Sigmoid colon (tissue), 7 donors: ENCODE results near the gene CHMP1A. TPM values are rescaled to one million over a fixed set of nuclear protein-coding genes. Genes with fewer than 3 reads are reported as not detected.

Experiments used
- DNase-seq: peaks from one replicate; pipeline ENCODE4 v3.0.0-alpha.2; 2019
- H3K27ac ChIP-seq, 4 donors: fragments of 200-600 bp; sonication (generic); one replicate each; pipeline ENCODE4 v1.5.1; 2016 to 2019; ENCODE audit warnings: mild to moderate bottlenecking in 1 of 4
- H3K27me3 ChIP-seq, 3 donors: fragments of 200-600 bp; sonication (generic); one replicate each; pipeline ENCODE4 v1.5.1; 2019; ENCODE audit warnings: mild to moderate bottlenecking in 1 of 3
- H3K36me3 ChIP-seq, 4 donors: fragments of 200-600 bp; sonication (generic); one replicate each; pipeline ENCODE4 v1.5.1; 2016 to 2019
- H3K4me1 ChIP-seq, 4 donors: fragments of 200-600 bp; sonication (generic); one replicate each; pipeline ENCODE4 v1.5.1; 2017 to 2019
- H3K4me3 ChIP-seq, 4 donors: fragments of 200-600 bp; sonication (generic); one replicate each; pipeline ENCODE4 v1.5.1; 2017 to 2019; ENCODE audit warnings: mild to moderate bottlenecking in 2 of 4, moderate library complexity in 1 of 4
- H3K9me3 ChIP-seq, 4 donors: fragments of 200-600 bp in 3 of 4; sonication (generic) in 3 of 4; one replicate each; pipeline versions ENCODE4 v1.5.1 to v1.6.1; 2013 to 2019
- CTCF ChIP-seq, 4 experiments: fragments of 450-650 bp in 3 of 4; fragments of 200-600 bp in 1 of 4; IDR thresholded peaks; one replicate each; pipeline ENCODE4 v1.5.1; 2016 to 2019; ENCODE audit warnings: antibody characterized with exemption in 4 of 4, mild to moderate bottlenecking in 3 of 4, moderate library complexity in 2 of 4
- EP300 ChIP-seq, 4 donors: sonication (generic); formaldehyde crosslinking; IDR thresholded peaks; one replicate each; pipeline ENCODE4 v1.6.1; 2017; ENCODE audit warnings: antibody characterized with exemption in 4 of 4
- POLR2A ChIP-seq, 2 donors: fragments of 450-650 bp; IDR thresholded peaks; one replicate each; pipeline ENCODE4 v1.6.1; 2016; ENCODE audit warnings: antibody characterized with exemption in 2 of 2, mild to moderate bottlenecking in 2 of 2, moderate library complexity in 2 of 2
- POLR2AphosphoS5 ChIP-seq, 4 donors: sonication (generic); formaldehyde crosslinking; IDR thresholded peaks; one replicate each; pipeline ENCODE4 v1.6.1; 2017; ENCODE audit warnings: antibody characterized with exemption in 4 of 4
- WGBS, 2 donors: extraction: QIAGEN DNeasy Blood & Tissue Kit; methylation state at CpG; one replicate each; pipeline ENCODE4 v1.1.7; 2013; 5-methylcytosine and 5-hydroxymethylcytosine counted together
- intact Hi-C: fragments of 100-400 bp; cut with DNase I; formaldehyde crosslinking; loops from one replicate; pipeline ENCODE4 v1.15.1; 2023
- polyA plus RNA-seq, 3 donors: library from polyadenylated mRNA; stranded (reverse); fragments of 200-250 nt; gene quantifications; one replicate each; pipeline ENCODE4 v1.2.3, GENCODE V29; 2013
- total RNA-seq, 4 donors: library from RNA; depleted of rRNA; stranded (reverse); fragments of >200 nt; gene quantifications; one replicate each; pipeline ENCODE4 v1.1.0, GENCODE V29; 2016
- donor health status: healthy with polysubstance abuse.
- donor health status: Bipolar disorder and iron deficiency.
- donor health status: healthy.

CHMP1A gene
- total and polyA plus RNA-seq, 7 donors = 42.8 to 157 (median 75.9) TPM

GRCh38 chr16:89620406-89620841 is 37.1 kb downstream of the CHMP1A start:
- Histone ChIP-seq H3K36me3 (no peaks in the 10 kb centered on the region), H3K4me1 (peaks cover 0 to 5% (median 0%) of the 10 kb centered on the region in 4 donors), H3K4me3 (no peak overlapping the region), H3K27me3 (peaks cover 5 to 75% (median 15%) of the 10 kb centered on the region in 3 donors), H3K9me3 (no peaks in the 10 kb centered on the region), H3K27ac (no peak overlapping the region)
- WGBS, 2 donors = 84 to 86% methylated on average over 16 of the region's 16 CpGs
- DNase-seq = no peak
- TF ChIP-seq POLR2A (IDR thresholded peaks at IDR 0.05) = no peak
- intact Hi-C loops = no loop called here

GRCh38 chr16:89619840-89620239 is 37.7 kb downstream of the CHMP1A start:
- Histone ChIP-seq H3K36me3 (no peaks in the 10 kb centered on the region), H3K4me1 (peaks cover 0 to 5% (median 0%) of the 10 kb centered on the region in 4 donors), H3K27ac (no peak overlapping the region), H3K4me3 (no peak overlapping the region), H3K27me3 (peaks cover 10 to 75% (median 20%) of the 10 kb centered on the region in 3 donors), H3K9me3 (no peaks in the 10 kb centered on the region)
- TF ChIP-seq POLR2AphosphoS5 (IDR thresholded peaks at IDR 0.05) (no peak), POLR2A (IDR thresholded peaks at IDR 0.05) (no peak), EP300 (IDR thresholded peaks at IDR 0.05) (no peak), CTCF (IDR thresholded peaks at IDR 0.05) (no peak)
- WGBS, 2 donors = 68 to 74% methylated on average over 12 of the region's 12 CpGs
- intact Hi-C loops = no loop called here
- DNase-seq = no peak

- intact Hi-C loops = no loop called here
- H3K36me3 ChIP-seq = no peaks in the 10 kb centered on the region
- no peak for DNase-seq
- no peak for TF ChIP-seq POLR2A (IDR thresholded peaks at IDR 0.05)
- no peak for TF ChIP-seq POLR2AphosphoS5 (IDR thresholded peaks at IDR 0.05)
- TF ChIP-seq EP300 (IDR thresholded peaks at IDR 0.05) = no peak
- TF ChIP-seq CTCF (IDR thresholded peaks at IDR 0.05) = no peak
- no peak overlapping the region for H3K4me3 ChIP-seq
- H3K27me3 ChIP-seq = peaks cover 10 to 79% (median 22%) of the 10 kb centered on the region in 3 donors
- no peaks in the 10 kb centered on the region for H3K9me3 ChIP-seq
- no peak overlapping the region for H3K27ac ChIP-seq
- no peaks in the 10 kb centered on the region for H3K4me1 ChIP-seq
- 50 to 67% methylated on average over 16 of the region's 16 CpGs for WGBS, 2 donors
These were observed 39.2 kb downstream of the CHMP1A start for GRCh38 chr16:89618109-89618998.

GRCh38 chr16:89617036-89617435 is 40.5 kb downstream of the CHMP1A start:
- Histone ChIP-seq H3K36me3 (no peaks in the 10 kb centered on the region), H3K27me3 (peaks cover 10 to 81% (median 22%) of the 10 kb centered on the region in 3 donors), H3K4me1 (no peaks in the 10 kb centered on the region), H3K9me3 (no peaks in the 10 kb centered on the region), H3K4me3 (no peak overlapping the region), H3K27ac (no peak overlapping the region)
- TF ChIP-seq EP300 (IDR thresholded peaks at IDR 0.05) (no peak), CTCF (IDR thresholded peaks at IDR 0.05) (no peak), POLR2AphosphoS5 (IDR thresholded peaks at IDR 0.05) (no peak), POLR2A (IDR thresholded peaks at IDR 0.05) (no peak)
- intact Hi-C loops = no loop called here
- 51 to 66% methylated on average over 6 of the region's 6 CpGs for WGBS, 2 donors
- no peak for DNase-seq

GRCh38 chr16:89616623-89617022 is 40.9 kb downstream of the CHMP1A start:
- WGBS, 2 donors = 65 to 89% methylated on average over 20 of the region's 20 CpGs
- intact Hi-C loops = no loop called here

More at GRCh38 chr16:89616623-89617022, 40.9 kb downstream of the CHMP1A start:
- H3K27ac ChIP-seq = no peak overlapping the region
- peaks cover 10 to 77% (median 21%) of the 10 kb centered on the region in 3 donors for H3K27me3 ChIP-seq
- no peaks in the 10 kb centered on the region for H3K4me1 ChIP-seq
- H3K4me3 ChIP-seq = no peak overlapping the region
- no peak for DNase-seq
- no peaks in the 10 kb centered on the region for H3K36me3 ChIP-seq
- no peaks in the 10 kb centered on the region for H3K9me3 ChIP-seq
- TF ChIP-seq POLR2AphosphoS5 (IDR thresholded peaks at IDR 0.05) = no peak
- TF ChIP-seq EP300 (IDR thresholded peaks at IDR 0.05) = no peak
- TF ChIP-seq CTCF (IDR thresholded peaks at IDR 0.05) = no peak
- no peak for TF ChIP-seq POLR2A (IDR thresholded peaks at IDR 0.05)
